Ramos (cell line): Measurements from ENCODE around the gene CDC27.
"Not testable (repeated sequence)": the region's sequence is repeated elsewhere in the genome, so short reads cannot be mapped to it uniquely, and the experiment has no call there.

Experiments
- in situ Hi-C: fragments of 300-500 bp; cut with MboI; formaldehyde crosslinking; loops from one replicate; pipeline ENCODE4 v1.14.3; 2022; ENCODE audit warnings: low sequenced_read_pairs; ENCODE audit not compliant: unreplicated experiment

CDC27 gene

GRCh38 chr17:47199627-47200324, 10.7 kb upstream of the CDC27 start:
- in situ Hi-C loops = no loop called here

- in situ Hi-C loops = no loop called here
Measured at GRCh38 chr17:47197821-47198220, 8.7 kb upstream of the CDC27 start.

GRCh38 chr17:47193931-47194511, 4.9 kb upstream of the CDC27 start:
- in situ Hi-C loops = no loop called here

- in situ Hi-C loops = no loop called here
Measured at GRCh38 chr17:47192554-47192953, 3.5 kb upstream of the CDC27 start.

- in situ Hi-C loops = no loop called here
Measured at GRCh38 chr17:47190770-47191169, 1.7 kb upstream of the CDC27 start.

- in situ Hi-C loops = no loop called here
Measured at GRCh38 chr17:47190243-47190642, 1.1 kb upstream of the CDC27 start.

- in situ Hi-C loops = no loop called here
Measured at GRCh38 chr17:47189732-47190237, 690 bp upstream of the CDC27 start.

GRCh38 chr17:47188271-47188875, 722 bp downstream of the CDC27 start:
- in situ Hi-C loops = no loop called here

GRCh38 chr17:47184681-47185080, 4.4 kb downstream of the CDC27 start:
- in situ Hi-C loops = no loop called here

- in situ Hi-C loops = not testable (repeated sequence)
Measured at GRCh38 chr17:47180988-47181387, 8.1 kb downstream of the CDC27 start.

- in situ Hi-C loops = no loop called here
Measured at GRCh38 chr17:47180337-47180736, 8.8 kb downstream of the CDC27 start.

- in situ Hi-C loops = no loop called here
Measured at GRCh38 chr17:47179141-47179540, 10.0 kb downstream of the CDC27 start.

GRCh38 chr17:47177261-47177660, 11.8 kb downstream of the CDC27 start:
- in situ Hi-C loops = no loop called here

- in situ Hi-C loops = no loop called here
Measured at GRCh38 chr17:47176389-47176826, 12.7 kb downstream of the CDC27 start.

- in situ Hi-C loops = not testable (repeated sequence)
Measured at GRCh38 chr17:47174823-47175222, 14.3 kb downstream of the CDC27 start.

GRCh38 chr17:47172696-47173565, 16.2 kb downstream of the CDC27 start:
- in situ Hi-C loops = no loop called here

GRCh38 chr17:47170710-47171109, 18.4 kb downstream of the CDC27 start:
- in situ Hi-C loops = no loop called here

- in situ Hi-C loops = not testable (repeated sequence)
Measured at GRCh38 chr17:47168896-47169295, 20.2 kb downstream of the CDC27 start.

- in situ Hi-C loops = not testable (repeated sequence)
Measured at GRCh38 chr17:47166854-47167253, 22.2 kb downstream of the CDC27 start.

- in situ Hi-C loops = no loop called here
Measured at GRCh38 chr17:47165137-47165536, 24.0 kb downstream of the CDC27 start.
